HG03469 (cell line): ENCODE data around the gene RASL10B.

Experiments
- ATAC-seq: cut with Tn5 transposase; IDR thresholded peaks from one replicate; pipeline ENCODE4 v1.9.1; 2021; ENCODE audit warnings: mild to moderate bottlenecking, moderate library complexity, moderate number of reproducible peaks; ENCODE audit not compliant: unreplicated experiment

Gene RASL10B

DNA sequence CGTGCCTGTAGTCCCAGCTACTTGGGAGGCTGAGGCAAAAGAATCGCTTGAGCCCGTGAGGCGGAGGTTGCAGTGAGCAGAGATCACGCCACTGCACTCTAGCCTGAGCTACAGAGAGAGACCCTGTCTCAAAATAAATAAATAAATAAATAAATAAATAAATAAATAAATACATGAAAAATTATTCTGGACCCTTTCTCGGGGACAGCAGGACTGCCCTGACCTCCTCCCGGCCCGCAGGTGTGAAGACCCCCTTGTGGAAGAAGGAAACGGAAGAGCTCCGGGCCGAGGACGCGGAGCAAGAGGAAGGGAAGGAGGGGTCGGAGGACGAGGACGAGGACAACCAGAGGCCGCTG, 32.3 kb downstream of the RASL10B start:
- ATAC-seq = no peak

DNA sequence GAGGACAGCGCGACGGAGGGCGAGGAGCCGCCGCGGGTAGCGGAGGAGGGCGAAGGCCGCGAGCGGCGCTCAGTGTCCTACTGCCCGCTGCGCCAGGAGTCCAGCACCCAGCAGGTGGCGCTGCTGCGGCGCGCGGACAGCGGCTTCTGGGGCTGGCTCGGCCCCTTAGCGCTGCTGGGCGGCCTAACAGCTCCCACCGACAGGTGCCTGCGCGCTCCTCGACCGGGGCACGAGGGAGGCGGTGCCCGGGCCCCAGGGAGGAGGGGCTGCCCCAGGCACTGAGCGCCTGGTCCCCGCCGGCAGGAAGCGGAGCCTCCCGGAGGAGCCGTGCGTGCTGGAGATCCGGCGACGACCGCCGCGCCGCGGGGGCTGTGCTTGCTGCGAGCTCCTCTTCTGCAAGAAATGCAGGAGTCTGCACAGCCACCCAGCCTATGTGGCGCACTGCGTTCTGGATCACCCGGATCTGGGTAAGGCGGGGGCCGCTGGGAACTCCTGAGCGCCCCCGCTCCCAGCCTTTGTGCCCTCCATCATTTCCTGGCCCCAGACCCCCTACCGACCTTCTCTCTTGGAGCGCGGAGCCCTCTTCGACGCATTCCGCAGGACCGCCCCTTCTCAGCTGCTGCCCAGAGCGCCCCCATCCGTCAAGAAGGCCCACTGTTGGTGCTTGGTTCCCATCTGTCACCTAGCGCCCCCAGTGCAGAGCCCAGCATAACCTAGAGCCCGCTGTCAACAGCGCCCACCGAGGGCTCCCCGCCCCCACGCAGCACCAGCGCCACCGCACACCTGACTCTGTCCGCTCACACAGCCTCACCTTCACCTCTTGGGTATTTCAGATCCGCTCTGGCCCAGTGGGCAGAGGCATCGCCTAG, 32.9 kb downstream of the RASL10B start:
- ATAC-seq = no peak

DNA sequence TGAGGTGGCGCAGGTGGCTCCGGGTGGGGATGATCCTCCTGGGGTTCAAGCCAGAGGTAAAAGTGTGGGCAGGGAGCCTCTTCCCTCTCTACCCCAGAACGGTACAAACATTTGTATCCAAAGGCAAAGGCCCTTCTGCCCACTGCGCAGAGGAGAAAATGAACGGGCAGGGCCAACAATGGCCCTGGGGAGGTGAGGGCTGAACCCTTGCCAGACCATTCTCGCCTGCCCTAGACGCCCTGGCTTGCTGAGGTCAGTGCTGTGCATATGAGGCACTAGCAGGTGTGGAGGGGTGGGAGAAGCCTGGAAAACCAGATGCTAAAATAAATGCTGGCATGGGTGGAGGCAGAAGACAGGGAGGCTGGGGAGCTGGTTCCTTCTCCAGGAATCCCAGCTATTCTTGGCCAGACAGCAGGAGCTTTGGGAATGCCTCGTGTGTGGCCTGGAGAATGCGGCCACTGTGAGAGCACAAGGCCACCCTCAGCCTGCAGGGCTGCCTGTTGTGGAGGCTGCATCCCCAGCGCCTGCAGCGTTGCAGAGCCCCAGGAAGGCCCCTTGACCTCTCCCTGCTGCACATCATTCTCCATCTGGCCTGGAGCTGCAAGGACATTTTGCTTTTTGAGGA, 33.8 kb downstream of the RASL10B start:
- no peak for ATAC-seq

DNA sequence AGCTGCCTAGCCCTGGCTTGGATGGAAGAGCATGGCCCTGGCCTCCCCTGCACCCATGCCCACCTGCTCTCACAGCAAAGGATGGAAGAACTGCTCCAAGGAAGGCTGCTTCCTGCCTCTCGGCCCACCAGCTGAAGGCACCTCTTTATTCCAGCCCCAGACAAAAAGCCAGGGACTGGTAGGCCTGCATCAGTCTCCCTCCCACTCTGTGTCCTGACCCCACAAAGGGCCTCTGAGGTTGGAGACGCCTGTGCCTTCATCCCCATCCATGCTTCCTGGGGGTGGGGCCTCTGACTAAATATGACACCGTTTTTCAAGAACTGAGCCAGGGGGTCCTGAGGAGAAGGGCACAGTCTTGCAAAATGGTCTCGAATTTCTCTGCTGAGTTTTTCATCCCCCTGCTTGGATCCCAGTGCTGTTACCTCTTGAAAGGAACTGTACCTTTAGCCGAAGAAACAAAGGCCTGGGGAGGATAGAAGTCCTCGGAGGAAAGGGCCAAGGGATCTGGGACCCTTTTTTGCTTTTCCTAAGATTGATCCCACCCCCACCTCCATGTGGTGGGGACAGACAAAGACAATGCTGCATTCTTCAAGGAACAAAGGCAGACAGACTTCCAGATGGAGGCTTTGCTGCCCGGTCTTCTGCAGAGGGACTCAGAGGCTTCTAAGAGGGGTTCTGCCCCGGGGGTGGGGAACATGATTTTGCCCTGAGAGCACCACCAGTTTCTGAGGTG, 34.5 kb downstream of the RASL10B start:
- ATAC-seq = no peak

DNA sequence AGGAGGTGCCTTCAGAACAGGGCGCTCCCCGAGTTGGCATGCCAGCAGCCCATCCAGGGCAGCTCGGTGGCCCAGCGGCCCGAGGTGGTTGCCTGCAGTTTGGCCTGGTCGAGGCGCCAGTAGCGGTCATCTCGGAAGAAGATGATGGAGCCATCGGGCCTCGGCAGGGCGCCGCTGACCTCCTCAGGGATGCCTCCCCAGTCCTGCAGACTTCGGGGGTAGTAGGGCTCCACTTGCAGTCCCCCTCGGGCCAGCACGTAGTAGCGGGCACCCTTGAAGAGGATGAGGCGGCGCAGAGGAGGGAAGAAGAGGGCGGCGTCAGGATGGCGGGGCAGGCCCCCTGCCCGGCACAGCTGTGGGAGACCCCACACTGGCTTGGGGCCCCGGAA, 35.0 kb downstream of the RASL10B start:
- ATAC-seq = no peak

DNA sequence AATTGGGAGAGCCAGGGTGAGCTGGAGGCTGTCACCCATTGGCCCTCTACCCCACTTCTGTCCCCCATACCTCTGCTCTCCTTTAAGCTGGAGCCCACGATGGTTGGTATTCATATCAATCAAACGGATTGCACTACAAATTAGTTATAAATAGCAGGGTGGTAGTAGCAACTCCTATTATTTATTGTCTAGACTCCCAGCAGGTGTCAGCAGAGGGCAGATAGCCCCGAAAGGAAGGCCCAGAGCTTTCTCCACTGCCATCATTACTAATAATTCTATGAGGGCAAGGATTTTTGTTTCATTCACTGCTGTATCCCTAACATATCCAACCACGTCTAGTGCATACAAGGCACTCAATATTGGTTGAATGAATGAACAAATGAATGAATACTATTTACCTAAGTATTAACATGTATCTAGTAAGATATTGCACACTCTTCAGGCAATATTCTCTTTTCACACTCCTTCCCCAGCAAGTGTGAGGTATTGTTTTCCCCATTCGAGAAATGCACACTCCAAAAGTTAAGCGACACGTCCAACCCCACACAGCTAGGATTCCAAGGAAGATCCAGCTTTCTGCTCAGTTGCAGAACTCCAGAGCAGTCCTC, 35.6 kb downstream of the RASL10B start:
- ATAC-seq = no peak

DNA sequence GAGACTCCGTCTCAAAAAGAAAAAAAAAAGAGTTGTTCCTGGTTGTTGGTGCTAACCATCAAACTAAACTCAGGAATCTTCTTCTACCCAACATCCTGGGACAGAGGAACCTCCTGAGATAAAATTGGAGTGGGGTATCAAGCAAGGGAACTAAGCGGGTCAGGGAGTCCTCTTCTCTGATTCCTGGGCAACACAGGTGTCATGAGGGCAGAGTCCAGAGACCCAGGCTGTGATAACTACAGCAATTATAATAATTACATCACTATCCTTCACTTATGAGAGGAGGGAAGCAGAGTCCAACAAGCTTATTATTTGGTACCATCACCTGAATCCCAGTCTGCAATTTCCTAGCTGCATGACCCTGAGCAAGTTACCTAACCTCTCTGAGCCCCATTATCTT, 37.4 kb downstream of the RASL10B start:
- ATAC-seq = no peak

DNA sequence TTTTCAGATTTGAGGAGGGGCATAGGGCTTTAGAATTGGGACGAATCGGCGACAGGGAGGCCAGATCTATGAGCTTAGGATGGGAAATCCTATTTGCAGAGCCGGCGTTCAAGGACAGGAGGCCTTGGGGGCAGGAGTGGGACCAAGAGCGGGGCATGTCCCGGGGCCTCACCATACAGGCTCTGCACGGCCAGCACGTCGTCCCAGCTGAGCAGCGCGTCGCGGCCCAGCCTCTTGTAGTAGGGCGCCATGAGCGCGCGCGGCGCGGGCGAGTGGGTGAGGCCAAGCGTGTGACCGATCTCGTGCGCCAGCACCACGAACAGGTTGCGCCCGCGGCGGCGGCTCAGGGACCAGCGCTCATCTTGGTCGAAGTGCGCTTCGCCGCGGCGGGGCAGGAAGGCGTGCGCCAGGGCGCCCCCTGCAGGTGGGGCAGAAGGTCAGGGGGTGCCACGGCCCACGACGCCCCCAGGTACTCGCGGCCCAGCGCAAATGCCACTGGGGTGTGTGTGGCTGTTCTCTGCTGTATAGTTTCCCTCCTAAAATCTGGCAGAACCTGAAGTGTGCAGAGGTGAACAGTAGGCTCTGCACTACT, 38.6 kb downstream of the RASL10B start:
- ATAC-seq = no peak

DNA sequence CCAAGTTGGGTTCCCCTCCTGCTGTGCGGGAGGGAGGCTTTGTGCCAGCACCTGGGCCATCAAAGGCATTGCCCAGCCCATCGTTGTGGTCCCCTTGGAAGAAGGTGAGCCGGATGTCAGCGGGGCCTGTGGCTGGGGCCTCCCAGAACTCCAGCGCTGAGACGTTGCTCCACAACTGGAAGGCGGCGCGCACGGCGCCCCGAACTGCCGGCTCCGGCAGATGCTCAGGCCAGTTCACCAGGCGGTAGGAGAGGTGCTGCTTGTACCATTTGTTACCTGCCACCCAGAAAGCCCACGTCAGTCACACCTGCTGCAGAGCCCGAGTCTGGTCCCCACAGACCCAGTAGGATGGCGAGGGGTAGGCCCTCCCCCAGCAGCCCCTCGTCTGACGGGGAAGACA, 41.7 kb downstream of the RASL10B start:
- no peak for ATAC-seq

DNA sequence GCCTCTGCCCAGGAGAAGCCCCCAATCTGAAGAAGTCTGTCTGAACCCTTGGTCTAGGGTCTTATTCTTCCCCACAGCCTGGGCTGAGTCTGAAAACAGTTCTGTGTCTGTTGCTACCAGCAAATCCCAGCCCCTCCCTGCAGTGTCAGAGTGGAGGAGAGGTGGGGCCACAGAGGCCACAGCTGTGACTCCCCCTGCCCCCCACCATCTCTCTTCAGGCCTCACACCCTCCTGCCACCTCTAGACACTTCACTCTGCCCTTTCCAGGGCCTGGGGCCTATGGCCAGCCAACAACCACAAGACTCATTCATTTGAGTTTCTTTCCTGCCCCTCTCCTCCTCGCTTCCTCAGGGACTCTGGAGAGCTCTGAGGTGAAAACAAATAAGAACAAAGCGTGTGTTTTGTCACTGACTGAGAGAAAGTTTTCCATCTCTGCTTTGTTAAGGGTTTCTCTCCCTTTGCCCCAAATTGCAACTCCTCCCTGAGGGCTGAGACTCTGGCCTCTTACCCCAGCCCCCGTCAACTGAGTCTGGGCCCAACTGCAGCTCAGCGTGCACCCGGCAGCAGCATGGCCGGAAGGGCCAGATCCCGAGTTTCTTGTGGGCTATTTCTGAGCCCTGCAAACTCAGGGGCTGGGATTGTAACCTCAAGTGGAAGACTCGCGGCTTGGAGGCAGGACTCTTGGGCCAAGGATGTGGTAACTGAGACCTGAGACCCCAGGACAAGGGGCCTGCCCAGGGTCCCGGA, 42.4 kb downstream of the RASL10B start:
- ATAC-seq = no peak

DNA sequence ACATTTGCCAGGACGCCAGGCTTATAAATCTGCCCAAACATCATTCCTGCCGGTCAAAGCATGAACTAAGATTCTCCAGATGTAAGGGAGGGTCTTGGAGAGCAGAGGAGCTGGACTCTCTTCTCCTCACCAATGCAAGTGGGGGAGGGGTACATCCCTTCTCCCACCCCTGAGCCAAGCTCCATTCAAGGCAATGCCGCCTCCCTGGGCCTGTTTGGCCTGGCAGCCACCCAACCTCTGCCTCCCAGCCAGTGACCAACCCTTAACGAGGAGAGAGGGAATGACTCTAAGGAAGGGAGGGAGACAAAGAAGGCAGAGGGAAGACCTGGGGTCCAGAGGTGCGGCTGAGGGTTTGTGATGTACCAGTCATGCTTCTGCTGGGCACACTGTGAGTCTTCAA, 43.1 kb downstream of the RASL10B start:
- no peak for ATAC-seq

DNA sequence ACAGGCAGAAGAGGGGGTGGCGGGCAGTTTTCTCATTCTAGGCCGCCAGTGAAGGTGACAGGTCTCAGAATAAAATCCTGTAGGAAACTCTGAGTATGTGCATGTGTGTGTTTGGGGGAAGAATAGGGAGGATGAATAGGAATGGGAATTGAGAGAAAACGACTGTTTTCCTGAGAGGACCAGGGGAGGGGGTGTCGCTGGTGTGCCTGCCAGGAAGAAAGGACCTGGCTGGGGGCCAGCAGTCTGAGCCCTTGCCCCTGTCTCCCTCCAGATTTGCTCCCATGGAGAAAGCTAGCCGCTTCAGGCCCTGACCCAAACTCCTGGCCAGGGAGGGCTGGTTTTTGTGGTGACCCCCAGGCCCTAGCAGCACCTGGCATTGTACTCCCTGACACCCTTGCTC, 43.6 kb downstream of the RASL10B start:
- no peak for ATAC-seq

DNA sequence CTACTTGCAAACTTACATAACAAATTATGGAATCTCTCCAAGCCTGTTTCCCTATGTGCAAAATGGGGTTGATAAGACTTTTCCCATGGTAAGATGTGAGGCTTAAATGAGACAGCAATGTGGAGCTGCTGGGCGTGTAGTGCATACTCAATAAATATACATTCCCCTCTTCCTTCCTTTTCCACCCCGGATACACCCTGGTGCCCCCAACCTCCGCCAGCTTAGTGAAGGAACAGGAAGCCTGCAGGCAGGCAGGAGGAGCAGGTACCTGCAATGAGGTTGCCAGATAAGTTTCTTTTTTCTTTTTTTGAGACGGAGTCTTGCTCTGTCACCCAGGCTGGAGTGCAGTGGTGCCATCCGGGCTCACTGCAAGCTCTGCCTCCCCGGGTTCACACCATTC, 44.1 kb downstream of the RASL10B start:
- no peak for ATAC-seq

DNA sequence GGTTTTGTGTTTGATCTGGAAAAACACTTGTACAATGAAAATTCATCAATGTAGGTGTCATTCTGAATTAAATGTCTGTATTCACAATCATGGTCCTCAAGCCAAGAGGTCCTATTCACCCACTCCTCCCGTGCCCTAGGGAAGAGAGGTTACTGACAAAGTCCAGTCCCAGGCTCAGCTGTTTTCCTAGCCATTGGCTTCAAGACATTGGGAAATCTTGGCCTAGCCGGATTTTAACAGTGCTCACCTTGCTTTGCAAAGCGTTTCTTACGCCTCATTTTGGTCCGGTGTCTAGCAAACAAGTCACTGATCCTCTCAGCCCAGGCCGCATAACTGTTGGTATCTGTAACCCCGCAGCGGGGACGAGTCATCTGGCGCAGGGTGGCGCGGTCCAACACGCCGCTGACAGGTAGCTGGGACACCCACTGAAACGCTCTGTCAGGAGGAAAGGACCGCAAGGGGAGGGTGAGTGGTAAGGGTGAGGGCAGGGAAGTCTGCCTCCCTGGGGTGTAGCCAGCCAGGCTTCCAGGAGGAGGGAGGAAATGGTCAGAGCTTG, 47.3 kb downstream of the RASL10B start:
- ATAC-seq = no peak

DNA sequence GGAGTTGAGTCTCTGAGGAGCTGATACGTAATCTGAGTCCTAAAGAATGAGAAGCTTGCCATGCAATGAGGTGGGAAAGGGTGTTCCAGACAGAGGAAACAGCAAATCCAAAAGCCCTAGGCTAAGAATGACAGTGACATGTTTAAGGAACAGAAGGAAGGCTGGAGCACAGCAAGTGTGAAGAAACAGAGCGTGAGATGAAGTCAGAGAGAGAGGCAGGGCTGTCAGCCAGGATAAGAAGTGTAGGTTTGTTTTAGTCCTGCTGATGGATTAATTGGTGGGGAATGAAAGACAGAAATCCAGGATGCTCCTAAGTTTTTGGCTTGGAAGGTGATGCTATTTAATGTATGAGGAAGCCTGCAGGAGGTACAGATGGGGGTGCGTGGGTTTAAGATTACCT, 49.5 kb downstream of the RASL10B start:
- ATAC-seq = no peak

DNA sequence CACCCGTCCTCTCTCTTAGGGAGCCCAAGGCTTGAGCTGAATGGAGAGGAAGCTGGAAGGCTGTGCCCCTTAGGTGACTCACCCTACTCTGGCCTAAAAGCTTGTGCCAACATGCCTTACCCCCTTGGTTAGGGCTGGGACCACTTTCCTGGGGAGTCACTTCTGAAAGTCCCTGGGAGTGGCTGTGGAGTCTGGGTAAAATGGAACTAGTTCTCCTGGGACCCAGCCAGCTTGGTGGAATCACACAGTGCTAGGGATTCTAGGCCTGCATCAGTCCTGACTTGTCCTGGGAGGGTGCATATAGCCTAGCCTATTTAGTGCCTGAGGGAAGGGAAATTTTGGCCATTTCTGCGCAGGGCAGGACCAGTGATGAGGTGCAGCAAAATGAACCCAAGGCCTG, 53.5 kb downstream of the RASL10B start:
- no peak for ATAC-seq

DNA sequence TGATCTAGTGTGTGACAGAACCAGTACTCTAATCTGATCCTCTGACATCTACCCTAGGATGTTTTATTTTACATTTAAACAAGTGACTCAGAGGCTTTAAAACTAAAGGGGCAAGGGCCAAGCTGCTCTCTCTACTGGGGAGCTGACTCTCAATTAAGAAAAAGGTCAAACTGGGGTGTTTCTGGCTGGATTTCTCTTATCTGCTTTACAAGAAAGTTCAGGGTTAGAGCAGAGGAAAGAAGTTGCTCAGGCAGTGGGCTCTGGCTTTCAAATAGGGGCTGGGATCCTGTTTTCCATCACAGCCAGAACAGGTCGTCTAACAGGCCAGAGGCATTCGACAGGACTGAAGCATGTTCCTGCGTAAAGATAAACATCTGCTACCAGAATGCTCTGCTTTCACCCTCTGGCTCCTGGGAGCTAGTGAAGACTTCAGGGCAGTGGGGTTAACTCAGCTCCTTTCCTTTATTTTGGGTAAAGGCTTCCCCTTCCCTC, 55.5 kb downstream of the RASL10B start:
- ATAC-seq = no peak

DNA sequence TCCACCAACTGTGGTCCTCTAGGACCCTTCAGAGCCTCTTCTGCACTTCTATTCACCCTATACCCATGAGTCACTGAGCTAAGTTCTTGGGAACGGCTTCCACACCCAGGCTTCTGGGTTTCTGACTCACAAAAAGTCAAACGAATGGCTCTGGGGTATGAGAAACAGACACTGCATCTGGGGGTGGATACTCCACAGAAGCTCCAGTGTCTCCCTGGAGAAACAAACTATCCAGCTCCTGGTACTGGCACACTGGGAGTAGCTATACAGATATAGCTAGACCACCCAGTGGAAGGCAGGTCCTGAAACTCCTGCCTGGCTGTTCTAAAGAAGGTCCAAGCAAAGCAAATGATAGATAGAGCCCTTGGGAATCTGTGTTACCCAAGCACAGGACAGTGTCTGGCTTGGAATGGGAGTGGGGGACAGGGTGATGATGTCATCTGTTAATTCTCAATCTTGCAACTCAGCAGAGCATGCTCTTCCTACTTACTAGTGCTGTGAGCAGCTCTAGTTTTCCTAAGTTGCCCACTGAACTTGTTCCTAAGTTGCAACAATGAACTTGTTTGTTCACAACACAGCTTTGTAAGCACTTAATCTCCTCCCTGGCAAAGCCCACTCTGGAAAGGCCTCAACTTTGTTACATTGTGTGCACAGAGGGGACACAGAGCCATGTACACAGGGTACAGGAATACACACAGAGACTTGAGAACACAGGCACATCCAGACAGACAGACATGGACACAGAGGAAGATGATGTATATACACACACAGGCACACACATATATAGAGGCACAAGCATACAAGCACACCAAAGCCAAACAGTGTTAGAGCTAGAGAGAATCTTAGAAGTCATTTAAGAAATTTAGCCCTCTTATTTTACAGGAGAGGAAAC, 57.3 kb downstream of the RASL10B start:
- no peak for ATAC-seq

DNA sequence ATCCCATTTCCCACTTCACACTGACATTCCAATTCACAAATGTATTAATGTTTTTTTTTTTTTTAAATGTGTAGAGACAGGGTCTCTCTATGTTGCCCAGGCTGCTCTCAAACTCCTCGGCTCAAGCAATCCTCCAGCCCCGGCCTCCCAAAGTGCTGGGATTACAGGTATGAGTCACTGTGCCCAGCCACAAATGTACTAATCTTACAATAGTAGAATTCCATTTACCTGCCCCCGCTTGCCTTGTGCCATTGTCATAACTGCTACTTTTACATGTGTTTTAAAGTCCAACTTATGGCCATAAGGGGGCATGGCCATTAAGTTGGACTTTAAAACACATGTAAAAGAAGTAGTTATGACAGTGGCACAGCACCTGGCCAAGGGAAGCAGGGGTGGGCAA, 59.4 kb downstream of the RASL10B start:
- ATAC-seq = no peak
